GM12874 (cell line): ENCODE measurements around the gene MACROD2.

ENCODE experiments used
- TF ChIP-seq, protein P1 (sequence below): IDR thresholded peaks from 2 replicates; pipeline ENCODE4 v1.5.1; 2011; ENCODE audit warnings: low read depth, mild to moderate bottlenecking, control low read depth, low read length, moderate library complexity; ENCODE audit not compliant: insufficient read depth

The MACROD2 gene

DNA sequence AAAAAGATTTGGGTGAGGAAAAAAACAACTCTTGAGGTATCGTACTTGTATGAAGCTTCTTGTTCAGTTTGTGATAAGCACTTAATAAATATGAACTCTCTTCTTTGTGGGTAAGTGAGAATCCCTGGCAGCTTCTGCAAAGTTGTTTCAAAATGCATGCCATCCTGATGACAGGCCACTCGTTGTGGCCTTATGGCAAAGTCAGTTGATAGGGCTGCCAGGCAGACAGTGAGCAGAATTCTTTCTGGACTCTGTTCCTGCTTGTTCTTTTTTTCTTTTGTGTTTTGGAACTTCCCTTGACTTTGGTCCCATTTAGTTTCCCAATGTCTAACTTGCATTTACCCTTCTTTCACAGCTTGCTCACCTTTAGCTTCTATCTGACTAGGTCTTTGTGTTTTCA lies 1325.6 kb downstream of the MACROD2 start:
- TF ChIP-seq, protein P1, sequence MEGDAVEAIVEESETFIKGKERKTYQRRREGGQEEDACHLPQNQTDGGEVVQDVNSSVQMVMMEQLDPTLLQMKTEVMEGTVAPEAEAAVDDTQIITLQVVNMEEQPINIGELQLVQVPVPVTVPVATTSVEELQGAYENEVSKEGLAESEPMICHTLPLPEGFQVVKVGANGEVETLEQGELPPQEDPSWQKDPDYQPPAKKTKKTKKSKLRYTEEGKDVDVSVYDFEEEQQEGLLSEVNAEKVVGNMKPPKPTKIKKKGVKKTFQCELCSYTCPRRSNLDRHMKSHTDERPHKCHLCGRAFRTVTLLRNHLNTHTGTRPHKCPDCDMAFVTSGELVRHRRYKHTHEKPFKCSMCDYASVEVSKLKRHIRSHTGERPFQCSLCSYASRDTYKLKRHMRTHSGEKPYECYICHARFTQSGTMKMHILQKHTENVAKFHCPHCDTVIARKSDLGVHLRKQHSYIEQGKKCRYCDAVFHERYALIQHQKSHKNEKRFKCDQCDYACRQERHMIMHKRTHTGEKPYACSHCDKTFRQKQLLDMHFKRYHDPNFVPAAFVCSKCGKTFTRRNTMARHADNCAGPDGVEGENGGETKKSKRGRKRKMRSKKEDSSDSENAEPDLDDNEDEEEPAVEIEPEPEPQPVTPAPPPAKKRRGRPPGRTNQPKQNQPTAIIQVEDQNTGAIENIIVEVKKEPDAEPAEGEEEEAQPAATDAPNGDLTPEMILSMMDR, result no peak

DNA sequence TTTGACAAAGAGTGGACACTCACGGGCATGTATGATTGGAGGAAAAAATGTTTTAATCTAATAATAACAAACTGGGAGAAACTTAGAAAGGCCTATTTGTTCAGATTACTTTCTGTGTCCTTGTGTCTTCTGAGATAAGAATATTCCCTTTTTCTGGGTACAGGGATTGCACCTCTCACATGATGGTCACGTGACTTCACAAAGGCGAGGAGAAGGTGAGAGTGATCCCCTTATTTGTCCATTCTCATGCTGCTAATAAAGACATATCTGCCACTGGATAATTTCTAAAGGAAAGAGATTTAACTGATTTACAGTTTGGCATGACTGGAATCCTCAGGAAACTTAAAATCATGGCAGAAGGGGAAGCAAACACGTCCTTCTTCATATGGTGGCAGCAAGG lies 1331.8 kb downstream of the MACROD2 start:
- TF ChIP-seq, protein P1, result no peak

DNA sequence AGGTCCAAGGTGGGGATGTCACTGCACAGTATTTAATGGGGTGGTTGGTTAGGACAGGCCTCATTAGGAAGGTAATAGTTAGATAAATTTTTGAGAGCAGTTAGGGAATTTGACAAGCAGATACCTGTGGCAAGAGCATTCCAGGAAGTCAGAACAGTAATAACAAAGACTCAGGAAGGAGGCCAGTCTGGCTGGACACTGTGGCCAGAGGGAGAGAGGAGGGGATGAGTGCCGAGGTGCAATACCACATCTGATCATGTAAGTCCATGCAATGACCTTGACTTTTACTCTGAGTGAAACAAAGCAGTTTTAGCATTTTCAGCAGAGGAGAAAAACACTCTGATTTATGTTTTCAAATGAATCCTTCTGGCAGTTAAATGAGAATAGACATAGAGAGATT lies 1332.8 kb downstream of the MACROD2 start:
- TF ChIP-seq, protein P1, result no peak

DNA sequence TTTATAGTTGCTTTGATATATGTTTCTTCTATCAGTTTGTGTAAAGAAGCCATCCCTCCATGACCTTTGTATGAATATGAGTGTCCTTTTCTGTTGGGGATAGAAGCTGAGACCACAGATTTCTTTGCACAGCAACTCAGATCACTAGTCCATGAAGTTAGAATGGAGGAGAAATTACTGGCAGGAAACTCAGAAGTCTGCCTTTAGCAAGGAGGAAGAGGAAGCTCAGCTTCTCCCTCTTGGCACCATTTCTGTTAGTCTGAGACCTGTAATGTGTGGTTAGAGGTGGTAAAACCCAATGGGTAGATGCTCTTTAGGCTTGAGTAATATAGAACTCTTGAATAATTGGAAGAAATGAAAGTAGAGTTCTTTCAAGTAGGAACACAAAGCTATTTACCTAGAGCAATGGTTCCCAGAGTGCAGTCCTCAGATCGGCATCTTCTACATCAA lies 1337.4 kb downstream of the MACROD2 start:
- TF ChIP-seq, protein P1, result no peak

DNA sequence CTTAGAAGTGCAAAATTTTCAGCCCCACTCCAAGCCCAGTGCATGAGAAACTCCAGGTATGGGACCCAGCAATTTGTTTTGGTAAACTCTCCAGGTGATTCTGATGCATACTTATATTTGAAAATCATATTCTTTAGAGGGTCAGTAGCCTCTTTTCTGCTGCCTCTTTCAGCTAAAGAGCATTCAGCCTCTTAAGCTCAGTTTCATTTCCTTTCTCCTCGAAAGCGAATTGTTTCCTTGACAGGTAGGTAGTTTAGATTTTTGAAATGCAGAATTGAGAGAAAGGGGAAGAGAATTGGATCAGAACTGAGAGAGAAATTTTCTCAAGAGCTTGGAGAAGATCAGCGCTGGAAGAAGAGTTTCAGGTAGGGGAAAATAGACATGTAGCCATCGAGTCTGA lies 1337.9 kb downstream of the MACROD2 start:
- TF ChIP-seq, protein P1, result no peak

DNA sequence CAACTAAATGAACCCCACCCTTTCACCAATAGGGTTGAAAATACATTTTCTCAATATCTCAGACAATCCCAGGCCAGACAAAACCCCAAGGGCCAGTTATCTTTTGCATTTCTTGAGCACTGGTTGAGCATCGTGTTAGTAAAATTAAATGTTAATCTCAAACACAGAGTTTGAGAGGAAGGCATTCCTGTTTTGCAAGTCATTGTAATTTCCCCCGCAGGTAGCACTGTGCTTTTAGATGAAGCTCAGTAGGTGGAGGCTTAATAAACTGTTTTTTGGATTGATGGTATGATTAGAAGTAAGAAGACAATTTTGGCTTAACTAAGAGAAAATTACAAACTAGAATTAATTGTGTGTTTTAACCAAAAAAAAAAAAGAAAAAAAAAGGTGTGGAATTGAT lies 1340.7 kb downstream of the MACROD2 start:
- TF ChIP-seq, protein P1, result no peak

DNA sequence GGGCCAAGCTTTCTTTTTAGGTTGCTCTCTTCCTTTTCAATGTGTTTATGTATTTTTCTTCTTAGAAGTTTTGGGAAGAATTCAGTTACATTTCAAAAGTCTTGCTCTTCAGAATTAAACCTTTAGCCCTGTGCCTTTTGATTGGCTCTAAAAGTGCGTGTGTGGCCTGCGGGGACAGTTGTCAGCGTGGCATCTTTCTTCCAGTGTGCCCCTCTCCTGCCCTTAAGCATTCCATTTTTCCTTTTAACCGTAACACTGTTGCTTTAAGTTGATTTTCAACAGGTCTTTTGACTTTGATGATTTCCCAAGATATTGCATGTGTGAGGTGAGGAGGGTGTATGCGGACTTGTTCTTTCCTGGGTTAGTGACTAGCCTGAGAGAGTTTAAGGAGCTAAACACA lies 1341.2 kb downstream of the MACROD2 start:
- TF ChIP-seq, protein P1, result no peak

DNA sequence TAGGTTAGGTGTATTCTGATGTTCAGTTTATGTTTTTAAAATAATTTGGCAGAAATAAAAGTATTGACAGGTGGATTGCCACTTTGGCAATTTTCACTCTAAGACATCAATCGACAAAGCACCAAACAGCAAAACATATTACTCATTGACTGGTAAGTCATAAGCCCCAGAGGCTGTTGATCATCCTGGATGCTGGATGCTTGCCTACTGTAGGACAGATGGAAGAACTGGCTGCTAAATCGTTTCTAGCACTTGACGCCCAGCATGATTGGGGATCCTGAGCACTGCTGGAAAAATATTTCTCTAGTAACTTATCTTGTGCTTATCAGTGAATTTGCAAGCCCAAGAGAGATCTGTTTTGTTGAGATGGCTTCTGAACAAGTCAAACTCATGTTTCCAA lies 1343.9 kb downstream of the MACROD2 start:
- TF ChIP-seq, protein P1, result no peak
